ENCODE results near the gene ABCB10. TPM values are rescaled to one million over a fixed set of nuclear protein-coding genes. Genes with fewer than 3 reads are reported as not detected.

The ABCB10 gene
- polyA plus RNA-seq, 1 donor: 14.9 TPM

DNA sequence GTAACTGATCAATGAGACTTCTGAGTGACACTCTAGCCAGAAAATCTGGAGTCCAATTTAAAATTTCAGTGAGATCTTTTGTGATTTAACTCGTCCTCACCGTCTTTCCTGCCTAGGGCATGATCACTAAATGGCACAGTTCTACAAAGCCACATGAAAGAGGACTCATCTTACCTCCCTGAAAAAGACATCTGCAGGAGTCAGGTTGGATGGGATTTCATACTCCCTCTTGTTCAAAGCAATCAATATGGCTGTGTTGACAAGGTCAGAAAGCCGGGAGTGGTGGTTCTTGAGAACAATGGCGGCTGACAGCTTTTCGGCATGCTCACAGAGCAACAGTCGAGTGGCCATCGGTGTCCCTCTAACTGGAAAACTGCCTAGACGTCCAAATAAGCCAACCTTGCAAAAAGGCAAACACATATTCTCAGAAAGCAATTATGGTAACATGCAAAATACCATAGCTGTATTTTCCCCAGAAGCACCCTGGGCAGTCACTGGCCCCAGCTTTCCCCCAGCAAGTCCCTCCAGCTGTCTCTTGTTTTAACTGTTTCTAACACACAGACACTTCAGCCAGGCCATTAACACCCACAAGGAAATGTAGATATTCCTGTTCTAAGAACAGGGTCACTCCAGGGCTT lies 88.0 kb downstream of the ABCB10 start:
- DNase-seq: no peak

DNA sequence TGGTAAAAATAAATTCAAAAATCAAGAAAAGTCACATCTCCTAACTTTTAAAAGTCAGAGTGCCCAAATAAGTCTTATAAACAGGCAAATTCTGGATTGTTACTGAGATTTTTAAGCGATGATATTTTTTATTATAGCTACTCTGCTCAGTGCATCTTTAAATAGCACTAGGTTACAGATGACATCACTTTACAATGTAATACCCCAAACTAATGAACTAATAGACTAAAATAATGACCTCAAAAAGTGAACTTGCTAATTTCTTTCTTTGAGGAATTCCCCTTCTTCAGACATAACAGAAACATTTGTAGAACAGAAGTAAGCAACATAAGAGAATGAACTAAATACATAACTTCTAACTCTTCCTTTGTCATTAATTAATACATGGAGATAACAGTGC lies 91.6 kb downstream of the ABCB10 start:
- no peak for DNase-seq

Other genes with a start within 250 kb of the ABCB10 start
- gene CCSAP, start 215.7 kb downstream of the ABCB10 start, polyA plus RNA-seq (ENCODE audit: insufficient read length): 6.7 TPM
- 13,723 TPM for gene ACTA1, start 124.6 kb downstream of the ABCB10 start, polyA plus RNA-seq (ENCODE audit: insufficient read length)
- gene NUP133, start 50.4 kb downstream of the ABCB10 start, polyA plus RNA-seq (ENCODE audit: insufficient read length): 26.2 TPM
- 11.5 TPM for gene TAF5L, start 67.4 kb upstream of the ABCB10 start, polyA plus RNA-seq (ENCODE audit: insufficient read length)
- gene URB2, start 67.5 kb upstream of the ABCB10 start, polyA plus RNA-seq (ENCODE audit: insufficient read length): 5.8 TPM